Measurements from ENCODE around the gene TBKBP1.

- TF ChIP-seq CTCF (IDR thresholded peaks at IDR 0.05; ENCODE audit: low read length) (no peak), EZH2 (IDR thresholded peaks at IDR 0.05; ENCODE audit: borderline replicate concordance, low read length) (no peak)
These were observed 47.8 kb downstream of the TBKBP1 start for GRCh38 chr17:47741793-47742145.

Data from OCI-LY1 (cell line).